ENCODE data around the gene ZBTB20. TPM values are rescaled to one million over a fixed set of nuclear protein-coding genes. Genes with fewer than 3 reads are reported as not detected.

ZBTB20 gene
- total RNA-seq, 1 donor from 2014 or later: 28.5 TPM

GRCh38 chr3:114800272-114801031, 346.6 kb downstream of the ZBTB20 start:
- no peak for DNase-seq (ENCODE audit: extremely low read depth, low read depth, low spot score)

GRCh38 chr3:114799816-114800215, 347.3 kb downstream of the ZBTB20 start:
- no peak for DNase-seq (ENCODE audit: extremely low read depth, low read depth, low spot score)

GRCh38 chr3:114796796-114797195, 350.3 kb downstream of the ZBTB20 start:
- DNase-seq (ENCODE audit: extremely low read depth, low read depth, low spot score): no peak

GRCh38 chr3:114794894-114795630, 352.0 kb downstream of the ZBTB20 start:
- DNase-seq (ENCODE audit: extremely low read depth, low read depth, low spot score): no peak

GRCh38 chr3:114792159-114792918, 354.7 kb downstream of the ZBTB20 start:
- no peak for DNase-seq (ENCODE audit: extremely low read depth, low read depth, low spot score)

GRCh38 chr3:114790752-114791151, 356.3 kb downstream of the ZBTB20 start:
- no peak for DNase-seq (ENCODE audit: extremely low read depth, low read depth, low spot score)

GRCh38 chr3:114789803-114790202, 357.3 kb downstream of the ZBTB20 start:
- DNase-seq (ENCODE audit: extremely low read depth, low read depth, low spot score): no peak

GRCh38 chr3:114775395-114775794, 371.7 kb downstream of the ZBTB20 start:
- DNase-seq (ENCODE audit: extremely low read depth, low read depth, low spot score): no peak

GRCh38 chr3:114770874-114771273, 376.2 kb downstream of the ZBTB20 start:
- DNase-seq (ENCODE audit: extremely low read depth, low read depth, low spot score): no peak

- DNase-seq (ENCODE audit: extremely low read depth, low read depth, low spot score): no peak
Measured at GRCh38 chr3:114764056-114764492, 383.0 kb downstream of the ZBTB20 start.

- no peak for DNase-seq (ENCODE audit: extremely low read depth, low read depth, low spot score)
Measured at GRCh38 chr3:114762144-114762543, 384.9 kb downstream of the ZBTB20 start.

- no peak for DNase-seq (ENCODE audit: extremely low read depth, low read depth, low spot score)
Measured at GRCh38 chr3:114760679-114761078, 386.4 kb downstream of the ZBTB20 start.

- DNase-seq (ENCODE audit: extremely low read depth, low read depth, low spot score): no peak
Measured at GRCh38 chr3:114758831-114759699, 388.0 kb downstream of the ZBTB20 start.

GRCh38 chr3:114756506-114757279, 390.4 kb downstream of the ZBTB20 start:
- DNase-seq (ENCODE audit: extremely low read depth, low read depth, low spot score): no peak

GRCh38 chr3:114746502-114746901, 400.6 kb downstream of the ZBTB20 start:
- no peak for DNase-seq (ENCODE audit: extremely low read depth, low read depth, low spot score)

GRCh38 chr3:114745322-114746240, 401.5 kb downstream of the ZBTB20 start:
- DNase-seq (ENCODE audit: extremely low read depth, low read depth, low spot score): no peak

- DNase-seq (ENCODE audit: extremely low read depth, low read depth, low spot score): no peak
Measured at GRCh38 chr3:114743746-114744485, 403.2 kb downstream of the ZBTB20 start.

- DNase-seq (ENCODE audit: extremely low read depth, low read depth, low spot score): no peak
Measured at GRCh38 chr3:114741066-114741465, 406.0 kb downstream of the ZBTB20 start.

All from glomerular endothelial cell (primary cell).